ENCODE results near the gene IGIP.

IGIP gene

DNA sequence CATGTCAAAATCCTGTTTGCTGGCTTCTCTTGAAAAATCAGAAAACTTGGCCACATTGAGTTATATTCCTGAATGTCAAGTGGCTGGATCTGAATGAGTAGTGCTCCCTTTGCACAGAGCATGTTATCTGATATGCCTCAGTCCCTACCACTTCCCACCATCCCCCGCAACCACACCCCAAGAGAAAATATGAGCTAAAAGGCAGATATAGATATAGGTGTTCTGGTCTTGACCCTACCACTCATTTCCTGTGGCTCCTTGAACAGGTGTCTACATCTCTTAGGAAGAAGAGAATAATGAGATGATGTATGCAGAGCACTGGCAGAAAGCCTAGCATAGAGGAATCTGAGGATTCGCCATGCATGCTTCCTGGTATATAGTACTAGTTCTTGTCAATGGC, 42.6 kb downstream of the IGIP start:
- no peak for FAIRE-seq

- no peak for FAIRE-seq
These were observed 43.7 kb downstream of the IGIP start for GRCh38 chr5:140169410-140169809.

DNA sequence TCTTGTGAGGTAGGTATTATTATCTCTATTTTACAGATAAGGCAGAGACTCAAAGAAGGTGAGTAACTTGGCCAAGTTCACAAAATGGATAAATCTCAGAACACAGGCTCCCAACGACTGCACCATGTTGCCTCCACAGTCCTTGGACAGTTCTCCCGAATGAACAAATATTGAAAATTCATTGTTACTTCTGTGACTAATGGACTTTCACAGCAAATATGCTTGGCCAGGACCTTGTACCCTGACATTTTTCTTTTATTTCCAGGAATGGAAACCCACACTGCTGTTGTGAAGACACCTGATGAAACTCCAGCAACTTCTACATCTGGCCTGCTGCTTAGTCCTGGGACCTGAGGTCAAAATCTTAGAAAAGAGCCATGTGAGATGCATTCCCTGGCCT, 46.7 kb downstream of the IGIP start:
- no peak for FAIRE-seq

GRCh38 chr5:140174014-140174413, 48.3 kb downstream of the IGIP start:
- no peak for FAIRE-seq

DNA sequence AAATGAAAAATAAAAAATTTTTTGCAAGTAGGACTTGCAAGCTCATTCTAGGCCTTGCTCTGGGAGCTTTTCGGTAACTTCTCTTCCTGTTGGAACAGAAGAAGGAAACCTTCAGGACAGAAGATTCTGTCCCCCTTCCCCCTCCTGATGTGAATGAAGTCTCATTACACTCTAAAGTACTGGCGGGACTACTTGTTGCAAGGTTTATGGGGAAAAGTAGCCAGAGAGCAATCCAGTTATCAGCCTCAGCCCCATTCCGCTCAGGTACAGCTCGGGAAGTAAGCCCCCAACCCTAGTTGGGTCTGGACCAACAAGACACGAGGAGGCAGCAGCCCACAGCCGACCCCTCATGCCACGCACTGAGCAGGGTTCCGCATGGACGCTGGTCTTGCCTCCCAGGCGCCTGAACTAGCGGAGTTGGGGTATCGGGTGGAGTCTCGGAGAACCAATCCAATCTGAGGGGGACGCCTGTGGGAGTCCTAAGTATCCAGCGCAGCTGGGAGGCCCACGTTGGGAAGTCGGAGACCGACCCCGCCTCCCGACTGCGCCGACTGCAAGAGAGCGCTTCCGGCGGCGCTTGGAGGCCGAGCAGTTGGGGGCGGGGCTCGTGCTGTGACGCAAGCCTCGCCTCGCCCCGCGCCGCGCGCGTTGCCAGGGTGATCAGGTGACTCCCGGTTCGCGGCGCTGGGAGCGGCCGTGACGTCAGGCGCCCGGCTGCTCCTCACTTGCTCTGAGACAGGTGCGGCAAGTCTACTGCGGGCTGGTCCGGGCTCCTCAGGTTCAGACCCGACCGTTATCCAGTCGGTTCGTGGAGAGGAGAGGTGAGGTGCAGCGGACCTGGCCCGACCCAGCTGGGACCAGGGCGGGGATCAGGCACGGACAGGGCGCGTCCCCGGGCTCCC, 49.0 kb downstream of the IGIP start, which contains the start of gene CYSTM1:
Gene CYSTM1 (plus strand): TSS at position 724 of the 902 bp plus-strand sequence. CDS start 19,278 bp downstream, outside the sequence.
- no peak for FAIRE-seq

DNA sequence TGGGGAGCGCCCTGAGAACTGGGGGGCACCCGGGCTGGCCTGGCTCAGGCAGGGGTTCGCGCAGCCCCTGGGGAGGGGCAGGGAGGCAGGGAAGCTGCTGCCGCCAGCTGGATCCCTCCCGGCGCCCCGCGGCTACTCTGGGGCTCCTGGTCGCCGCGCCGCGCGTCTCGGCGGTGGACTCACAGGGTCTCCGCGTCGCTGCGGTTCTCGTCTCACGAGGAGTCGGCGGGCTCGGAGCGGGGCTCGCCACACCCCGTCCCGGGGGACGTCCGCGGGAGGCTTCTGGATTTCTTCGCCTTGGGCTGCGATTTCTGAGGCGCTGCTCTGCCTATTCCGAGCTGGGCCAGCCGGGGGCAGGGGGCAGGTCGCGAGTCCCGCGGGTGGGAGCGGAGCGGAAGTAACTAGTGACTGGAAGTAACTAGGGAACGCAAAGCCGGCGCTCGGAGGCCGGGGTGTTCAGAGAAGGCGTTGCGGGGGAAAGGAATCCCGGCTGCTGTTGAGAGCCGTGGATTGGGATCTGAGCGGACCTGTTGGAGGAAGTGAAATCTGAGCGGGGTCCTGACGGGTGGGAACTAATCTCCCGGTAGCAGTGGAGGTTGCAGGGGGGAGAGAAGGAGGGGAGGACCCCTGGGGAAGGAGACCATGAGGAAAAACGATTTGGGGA, 49.8 kb downstream of the IGIP start:
- FAIRE-seq: no peak

GRCh38 chr5:140176031-140176387, 50.3 kb downstream of the IGIP start:
- FAIRE-seq: no peak

- no peak for FAIRE-seq
These were observed 52.3 kb downstream of the IGIP start for GRCh38 chr5:140178086-140178410.

- no peak for FAIRE-seq
These were observed 52.9 kb downstream of the IGIP start for GRCh38 chr5:140178482-140179116.

Measured in A204.1 (cell line).